Measurements from ENCODE around the gene DFFA. TPM values are rescaled to one million over a fixed set of nuclear protein-coding genes. Genes with fewer than 3 reads are reported as not detected.
"Not testable (repeated sequence)": the region's sequence is repeated elsewhere in the genome, so short reads cannot be mapped to it uniquely, and the experiment has no call there.

Gene DFFA
- total RNA-seq, 1 donor from 2014 or later, result 36.1 TPM

- peak; percentile 87 for DNase-seq (ENCODE audit: low spot score)
Observed at GRCh38 chr1:10430216-10431069, 41.9 kb downstream of the DFFA start, which contains the start of gene CENPS. CENPS (plus strand) TSS chr1:10430433; CDS start chr1:10430518, 85 bp downstream.

DNA sequence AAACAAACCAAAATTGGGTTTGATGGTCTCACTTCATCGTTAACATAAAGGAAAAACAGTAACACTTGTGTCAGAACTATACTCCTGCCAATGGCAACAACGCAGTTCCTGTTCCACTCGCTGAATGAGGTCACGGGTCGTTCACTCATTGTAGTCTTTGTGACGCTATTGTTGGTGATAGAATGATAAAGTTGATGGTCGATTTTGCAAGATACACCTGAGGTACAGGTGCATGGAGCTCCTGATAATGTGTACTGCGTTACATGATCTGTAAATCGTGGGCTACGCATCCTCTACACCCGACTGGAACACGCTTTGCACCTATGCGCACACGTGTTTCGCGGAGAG lies 42.5 kb downstream of the DFFA start:
- DNase-seq (ENCODE audit: low spot score), result no peak

GRCh38 chr1:10428984-10429383 lies 43.3 kb downstream of the DFFA start:
- no peak for DNase-seq (ENCODE audit: low spot score)

GRCh38 chr1:10426535-10426848 lies 45.8 kb downstream of the DFFA start:
- DNase-seq (ENCODE audit: low spot score), result not testable (repeated sequence)

DNA sequence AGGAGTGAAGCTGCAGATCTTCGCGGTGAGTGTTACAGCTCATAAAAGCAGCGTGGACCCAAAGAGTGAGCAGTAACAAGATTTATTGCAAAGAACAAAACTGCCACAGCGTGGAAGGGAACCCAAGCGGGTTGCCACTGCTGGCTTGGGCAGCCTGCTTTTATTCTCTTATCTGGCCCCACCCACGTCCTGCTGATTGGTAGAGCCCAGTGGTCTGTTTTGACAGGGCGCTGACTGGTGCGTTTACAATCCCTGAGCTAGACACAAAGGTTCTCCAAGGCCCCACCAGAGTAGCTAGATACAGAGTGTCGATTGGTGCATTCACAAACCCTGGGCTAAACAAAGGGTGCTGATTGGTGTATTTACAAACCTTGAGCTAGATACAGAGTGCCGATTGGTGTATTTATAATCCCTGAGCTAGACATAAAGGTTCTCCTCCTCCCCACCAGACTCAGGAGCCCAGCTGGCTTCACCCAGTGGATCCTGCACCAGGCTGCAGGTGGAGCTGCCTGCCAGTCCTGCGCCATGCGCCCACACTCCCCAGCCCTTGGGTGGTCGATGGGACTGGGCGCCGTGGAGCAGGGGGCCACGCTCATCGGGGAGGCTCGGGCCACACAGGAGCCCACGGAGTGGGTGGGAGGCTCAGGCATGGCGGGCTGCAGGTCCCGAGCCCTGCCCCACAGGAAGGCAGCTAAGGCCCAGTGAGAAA lies 46.3 kb downstream of the DFFA start:
- DNase-seq (ENCODE audit: low spot score), result not testable (repeated sequence)

DNA sequence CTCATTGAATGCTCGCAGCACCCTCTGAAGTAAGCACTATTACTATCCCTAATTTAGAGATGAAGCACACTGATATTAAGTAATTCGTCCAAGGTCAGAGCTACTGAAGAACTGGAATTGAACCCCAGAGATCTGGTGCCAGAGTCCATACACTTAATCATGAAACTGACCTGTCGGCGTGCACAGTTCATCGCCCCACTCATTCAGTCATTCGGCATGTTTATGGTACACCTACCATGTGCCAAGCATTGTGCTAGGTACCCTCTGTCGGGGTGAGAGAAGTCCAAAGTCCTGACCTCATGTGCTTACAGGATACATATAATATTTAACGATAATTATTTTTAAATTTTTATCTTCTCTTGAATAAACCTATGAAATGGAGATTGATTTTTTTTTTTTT lies 47.7 kb downstream of the DFFA start:
- DNase-seq (ENCODE audit: low spot score), result no peak

DNA sequence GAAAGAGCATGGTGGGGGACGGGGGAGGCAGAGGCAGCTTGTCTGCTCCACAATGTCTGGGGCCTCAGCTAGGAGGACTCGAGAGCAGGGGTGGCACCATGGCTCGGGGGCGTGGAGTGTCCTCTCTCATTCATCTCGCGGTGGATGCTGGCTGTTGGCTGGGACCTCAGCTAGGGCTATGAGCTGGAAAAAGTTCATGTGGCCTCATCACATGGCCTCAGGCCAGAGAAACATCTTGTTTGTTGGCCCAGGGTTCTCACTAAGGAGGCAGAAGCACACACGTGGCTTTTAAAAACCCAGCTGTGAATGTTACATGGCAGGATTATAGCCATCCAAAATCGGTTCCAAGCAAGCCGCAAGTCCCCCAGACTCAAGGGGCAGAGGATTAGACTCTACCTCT lies 48.3 kb downstream of the DFFA start:
- DNase-seq (ENCODE audit: low spot score), result peak; percentile 61

DNA sequence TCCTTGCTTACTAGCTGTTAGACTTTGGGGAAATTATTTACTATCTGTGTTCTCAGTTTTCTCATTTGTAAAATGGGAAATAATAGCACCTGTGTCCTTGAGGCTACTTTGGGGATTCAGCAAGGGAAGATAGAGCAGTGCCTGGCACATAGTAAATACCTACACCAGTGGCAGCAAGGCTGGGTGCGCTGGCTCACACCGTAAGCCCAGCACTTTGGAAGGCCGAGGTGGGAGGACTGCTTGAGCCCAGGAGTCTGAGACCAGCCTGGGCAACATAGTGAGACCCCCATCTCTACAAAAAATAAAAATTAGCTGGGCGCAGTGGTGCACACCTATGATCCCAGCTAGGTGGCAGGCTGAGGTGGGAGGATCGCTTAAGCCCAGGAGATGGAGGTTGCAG lies 50.7 kb downstream of the DFFA start:
- DNase-seq (ENCODE audit: low spot score), result no peak

DNA sequence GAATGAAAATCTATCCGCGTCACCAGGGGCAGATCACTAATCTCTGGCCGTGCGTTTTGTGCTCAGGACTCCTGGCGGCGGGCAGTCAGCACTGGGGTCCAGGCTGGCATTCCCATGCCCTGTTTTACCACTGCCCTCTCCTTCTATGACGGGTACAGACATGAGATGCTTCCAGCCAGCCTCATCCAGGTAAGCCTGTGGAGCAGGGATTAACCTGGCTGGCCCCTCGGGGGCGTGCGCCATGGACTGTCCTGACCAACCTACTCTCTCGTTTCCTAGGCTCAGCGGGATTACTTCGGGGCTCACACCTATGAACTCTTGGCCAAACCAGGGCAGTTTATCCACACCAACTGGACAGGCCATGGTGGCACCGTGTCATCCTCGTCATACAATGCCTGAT lies 53.0 kb downstream of the DFFA start:
- DNase-seq (ENCODE audit: low spot score), result no peak

- DNase-seq (ENCODE audit: low spot score), result not testable (repeated sequence)
Observed at GRCh38 chr1:10418741-10419140, 53.6 kb downstream of the DFFA start.

DNA sequence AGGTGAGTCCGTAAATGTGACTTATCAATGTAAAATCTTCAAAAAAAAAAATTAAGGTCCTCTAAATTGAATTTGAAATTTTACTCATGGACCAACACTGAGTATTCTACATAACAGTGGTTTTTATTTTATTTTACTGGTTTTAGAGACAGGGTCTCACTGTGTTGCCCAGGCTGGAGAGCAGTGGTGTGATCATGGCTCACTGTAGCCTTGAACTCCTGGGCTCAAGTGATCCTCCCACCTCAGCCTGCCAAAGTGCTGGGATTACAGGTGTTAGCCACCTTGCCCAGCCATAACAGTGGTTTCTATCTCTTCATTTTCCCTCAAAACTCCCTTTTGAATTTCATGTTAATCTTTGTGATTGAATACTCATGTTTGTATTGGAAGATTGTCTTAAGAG lies 56.4 kb downstream of the DFFA start:
- DNase-seq (ENCODE audit: low spot score), result not testable (repeated sequence)

DNA sequence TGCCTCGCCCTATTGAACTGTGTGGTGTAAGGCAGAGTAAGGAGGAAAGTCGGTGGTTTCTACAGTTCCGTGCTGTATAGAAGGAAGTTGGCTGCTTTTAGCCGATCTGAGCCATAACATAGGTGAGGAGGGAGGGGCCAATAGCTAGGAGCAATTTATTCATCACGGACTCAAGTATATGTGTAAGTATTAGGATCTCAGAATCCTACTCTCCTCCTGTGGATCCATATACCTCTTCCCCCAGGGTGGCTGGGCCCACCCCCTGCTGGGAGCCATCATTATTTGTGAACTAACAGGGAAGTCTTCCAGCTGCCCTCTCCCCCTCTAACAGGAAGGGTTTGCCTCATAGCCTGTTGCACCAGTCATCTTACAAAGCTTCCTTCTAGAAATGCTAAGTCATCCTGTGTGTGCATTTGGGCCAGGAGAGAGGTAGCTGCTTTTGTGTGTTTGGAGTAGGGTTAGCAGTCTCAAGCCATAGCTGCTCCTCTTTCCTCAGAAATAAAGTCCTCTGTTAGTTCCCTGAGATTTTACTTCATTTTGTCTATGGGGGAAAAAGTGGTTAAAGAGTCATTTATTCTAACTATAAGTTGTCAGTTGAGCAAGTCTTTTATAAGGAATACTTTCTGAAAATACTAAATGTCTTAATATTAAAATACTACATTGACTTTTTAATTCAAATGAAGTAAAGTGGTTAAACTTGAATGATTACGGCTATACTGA lies 57.0 kb downstream of the DFFA start:
- DNase-seq (ENCODE audit: low spot score), result no peak

GRCh38 chr1:10407201-10407600 lies 65.1 kb downstream of the DFFA start:
- DNase-seq (ENCODE audit: low spot score), result no peak

Other genes with a start within 250 kb of the DFFA start
- 85.1 TPM for gene PGD, start 73.5 kb downstream of the DFFA start, total RNA-seq
- gene CENPS, start 42.1 kb downstream of the DFFA start, total RNA-seq, result 14.9 TPM
- gene CORT, start 22.5 kb downstream of the DFFA start, total RNA-seq, result 0.47 TPM
- 47.6 TPM for gene PEX14, start 2.4 kb upstream of the DFFA start, total RNA-seq